Inferior parietal cortex (tissue), 1 donor: ENCODE measurements around the gene SLC35F3.
"Not testable (repeated sequence)": the region's sequence is repeated elsewhere in the genome, so short reads cannot be mapped to it uniquely, and the experiment has no call there.

Source experiments
- DNase-seq: peaks from one replicate; pipeline ENCODE4 v3.0.0-alpha.2; 2016; ENCODE audit errors: extremely low spot score

Gene SLC35F3

DNA sequence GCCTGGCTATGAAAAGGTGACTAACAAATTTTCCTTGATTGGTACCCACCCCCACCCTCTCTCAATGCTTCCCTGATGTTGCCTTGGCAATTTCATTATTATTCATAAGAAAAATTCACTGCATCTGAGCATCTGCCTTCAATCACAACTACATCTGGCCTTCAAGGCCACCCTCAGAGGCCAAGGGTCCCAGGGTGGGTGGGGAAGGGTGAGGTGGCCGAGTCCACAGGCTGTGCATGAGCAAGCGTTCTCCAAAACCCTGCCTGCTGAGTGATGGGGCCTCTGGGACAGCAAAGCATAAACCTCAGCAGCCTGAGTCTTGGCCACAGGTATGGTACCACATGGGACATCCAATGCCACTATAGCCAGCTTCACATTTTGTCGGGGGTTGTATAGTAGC lies 198.7 kb downstream of the SLC35F3 start:
- DNase-seq, result no peak

DNA sequence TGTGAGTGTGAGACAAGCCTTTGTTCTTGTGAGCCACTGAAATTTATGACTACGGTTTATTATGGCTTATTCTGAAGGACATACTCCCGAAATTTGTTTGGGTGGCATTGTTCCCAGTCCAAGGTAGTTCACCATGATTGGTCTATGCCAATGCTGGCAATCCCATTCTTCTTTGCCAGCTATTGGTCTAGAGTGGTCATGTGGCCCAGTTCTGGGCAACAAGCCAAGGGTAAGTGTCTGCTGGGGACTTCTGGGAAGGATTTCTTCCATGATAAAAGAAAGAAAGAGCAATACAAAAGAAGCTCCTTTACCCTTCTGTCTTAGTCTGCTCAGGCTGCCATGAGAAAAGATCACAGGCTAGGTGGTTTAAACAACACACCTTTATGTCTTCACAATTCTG lies 201.6 kb downstream of the SLC35F3 start:
- no peak for DNase-seq

DNA sequence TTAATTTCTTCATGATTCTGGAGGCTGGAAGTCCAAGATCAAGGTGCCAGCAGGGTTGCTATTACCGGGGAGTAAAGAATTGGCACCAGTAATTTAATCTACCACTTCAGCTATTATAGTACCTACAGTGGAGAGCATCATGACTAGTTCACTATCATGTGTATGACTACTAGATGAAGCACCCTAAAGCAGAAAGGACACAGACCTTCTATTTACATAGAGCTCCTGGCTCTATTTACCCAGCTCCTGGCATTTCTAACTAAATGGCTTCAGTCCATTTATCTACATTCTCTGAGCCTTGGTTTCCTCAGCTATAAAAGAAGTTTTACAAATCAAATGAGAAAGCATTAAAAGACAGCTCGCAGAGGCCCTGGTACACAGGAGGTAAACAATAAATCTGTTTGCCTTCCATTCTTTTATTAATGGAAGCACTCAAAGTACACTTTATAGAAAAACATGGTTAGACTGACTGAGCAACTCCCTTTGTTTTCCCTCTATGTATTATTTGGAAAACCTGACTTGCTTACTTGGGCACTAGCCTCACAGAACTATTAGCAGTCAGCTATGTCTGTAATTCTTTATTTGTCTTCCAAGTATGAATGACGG lies 203.0 kb downstream of the SLC35F3 start:
- DNase-seq, result no peak

DNA sequence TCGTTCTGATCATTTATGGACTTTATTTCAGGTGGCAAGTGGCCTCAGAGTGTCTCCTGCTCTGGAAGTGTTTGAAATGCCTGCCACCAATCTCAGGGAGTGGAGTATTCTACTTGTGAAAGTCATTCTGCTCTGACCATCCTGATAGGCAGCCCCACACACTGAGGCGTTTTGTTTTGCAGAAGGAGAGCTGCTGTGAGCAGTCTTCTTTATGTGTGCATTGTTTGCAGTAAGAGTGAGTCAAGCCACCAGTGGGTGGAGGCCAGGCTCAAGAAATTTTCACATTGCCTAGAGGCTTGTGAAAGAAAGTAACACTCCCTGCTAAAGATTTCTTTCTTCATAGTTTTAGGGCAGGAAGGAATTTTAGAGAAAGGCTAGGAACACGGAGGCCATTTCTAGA lies 204.4 kb downstream of the SLC35F3 start:
- no peak for DNase-seq

DNA sequence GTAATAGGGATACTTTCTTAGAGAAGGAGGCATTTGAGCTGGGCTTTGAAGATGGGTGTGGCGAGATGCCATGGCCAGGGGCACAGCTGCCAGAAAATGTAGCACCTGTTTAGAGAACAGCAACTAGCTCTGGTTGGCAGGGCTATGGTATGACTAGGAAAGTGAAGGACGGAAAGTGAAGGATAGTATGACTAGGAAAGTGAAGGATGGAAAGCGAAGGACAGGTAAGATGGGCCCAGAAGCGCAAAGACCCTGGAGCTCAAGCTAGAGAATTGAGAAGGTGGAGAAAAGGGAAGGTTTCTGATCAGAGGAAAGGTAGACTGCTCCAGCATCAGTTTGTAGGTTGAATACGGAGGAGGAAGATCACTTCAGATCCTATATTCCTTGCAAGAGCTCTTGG lies 205.4 kb downstream of the SLC35F3 start:
- no peak for DNase-seq

DNA sequence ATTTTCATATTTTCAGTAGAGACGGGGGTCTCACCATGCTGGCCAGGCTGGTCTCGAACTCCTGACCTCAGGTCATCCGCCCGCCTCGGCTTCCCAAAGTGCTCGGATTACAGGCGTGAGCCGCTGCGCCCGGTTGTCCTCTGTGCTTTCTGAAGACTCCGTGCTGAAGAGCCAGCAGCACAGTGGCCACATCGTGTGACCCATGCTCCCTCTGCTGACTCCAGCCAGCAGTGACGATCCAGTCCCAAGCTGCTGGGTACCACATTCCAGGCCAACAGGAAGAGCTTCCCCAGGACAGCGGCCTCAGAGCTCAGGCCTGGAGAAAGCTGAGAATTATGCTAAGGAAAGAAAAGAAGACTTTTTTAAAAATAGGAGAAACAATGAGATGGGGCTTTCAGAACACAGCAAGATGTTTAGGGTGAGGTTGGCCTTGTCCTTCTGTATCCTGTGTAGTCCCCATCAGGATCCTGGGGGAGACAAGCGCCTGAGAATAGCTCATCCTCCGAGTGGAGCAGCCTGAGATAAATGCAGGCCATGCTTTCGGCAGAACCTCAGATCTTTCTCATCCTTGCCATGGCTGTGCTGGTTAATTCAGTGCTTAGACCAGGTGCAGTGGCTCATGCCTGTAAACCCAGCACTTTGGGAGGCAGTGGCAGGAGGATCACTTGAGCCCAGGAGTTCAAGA lies 207.1 kb downstream of the SLC35F3 start:
- no peak for DNase-seq

DNA sequence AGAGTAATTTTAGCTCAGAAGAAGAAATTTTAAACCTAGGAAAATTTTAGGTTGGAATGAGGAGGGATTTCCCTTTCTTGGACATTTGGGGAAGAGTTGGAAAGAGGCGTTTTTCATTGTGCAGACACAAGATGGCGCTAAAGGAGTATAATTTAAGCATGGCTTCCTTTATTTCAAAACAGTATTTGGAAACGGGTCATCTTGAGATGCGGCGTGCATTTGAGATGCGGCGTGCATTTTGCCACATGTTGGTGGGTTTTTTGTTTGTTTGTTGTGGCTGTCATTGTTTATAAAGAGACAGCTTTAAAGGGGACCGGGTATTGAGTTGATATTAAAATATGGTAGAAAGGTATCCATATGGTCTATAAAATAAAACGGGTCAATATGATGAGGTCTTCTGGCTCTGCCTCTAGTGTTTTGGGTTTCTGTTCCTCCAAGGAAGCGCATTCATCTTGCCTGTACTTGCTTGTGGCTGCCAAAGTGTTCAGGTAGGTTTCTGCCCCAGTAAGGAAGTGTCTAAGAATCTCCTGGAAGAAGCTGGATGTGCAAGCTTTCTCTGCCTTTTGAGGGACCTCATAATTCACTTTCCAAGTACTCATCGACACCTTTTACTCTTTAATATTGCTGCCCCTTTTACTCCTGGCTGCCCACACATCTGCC lies 210.3 kb downstream of the SLC35F3 start:
- peak; percentile 85 for DNase-seq

DNA sequence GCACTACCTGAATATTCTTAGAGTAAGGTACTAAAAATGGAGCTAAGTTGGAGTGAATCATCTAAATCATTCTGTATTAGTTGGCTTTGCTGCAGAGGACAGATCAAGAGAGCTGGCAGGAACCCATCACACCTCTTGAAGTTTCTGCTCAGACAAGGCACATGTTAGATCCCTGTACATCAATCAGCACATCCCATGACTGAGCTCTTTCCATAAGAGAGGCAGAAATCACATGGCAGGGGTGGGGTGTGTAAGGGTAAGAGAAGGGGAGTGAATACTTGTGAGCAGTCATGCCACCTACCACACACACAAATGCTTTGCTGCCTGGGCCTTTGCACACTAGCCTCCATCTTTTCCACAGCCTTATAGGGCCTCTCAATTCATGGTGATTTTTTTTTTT lies 214.4 kb downstream of the SLC35F3 start:
- DNase-seq, result no peak

DNA sequence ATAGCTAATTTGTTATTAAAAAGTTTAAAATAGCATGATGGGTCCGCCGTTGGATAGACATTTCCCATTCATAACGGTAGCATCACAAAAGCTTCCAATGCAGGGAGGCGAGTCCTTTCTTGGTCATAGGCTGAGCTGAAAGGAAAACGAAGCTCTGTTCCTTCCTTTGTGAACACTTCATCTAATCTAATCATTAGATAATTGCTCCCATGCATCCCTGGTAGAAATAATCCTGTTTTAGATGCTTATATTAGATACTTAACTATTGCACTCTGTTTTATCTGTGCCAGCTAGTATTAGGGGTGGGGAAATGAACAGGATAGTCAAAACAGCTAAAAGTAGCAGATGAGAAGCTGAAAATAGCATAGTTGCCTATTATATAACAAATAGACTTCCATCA lies 215.0 kb downstream of the SLC35F3 start:
- no peak for DNase-seq

DNA sequence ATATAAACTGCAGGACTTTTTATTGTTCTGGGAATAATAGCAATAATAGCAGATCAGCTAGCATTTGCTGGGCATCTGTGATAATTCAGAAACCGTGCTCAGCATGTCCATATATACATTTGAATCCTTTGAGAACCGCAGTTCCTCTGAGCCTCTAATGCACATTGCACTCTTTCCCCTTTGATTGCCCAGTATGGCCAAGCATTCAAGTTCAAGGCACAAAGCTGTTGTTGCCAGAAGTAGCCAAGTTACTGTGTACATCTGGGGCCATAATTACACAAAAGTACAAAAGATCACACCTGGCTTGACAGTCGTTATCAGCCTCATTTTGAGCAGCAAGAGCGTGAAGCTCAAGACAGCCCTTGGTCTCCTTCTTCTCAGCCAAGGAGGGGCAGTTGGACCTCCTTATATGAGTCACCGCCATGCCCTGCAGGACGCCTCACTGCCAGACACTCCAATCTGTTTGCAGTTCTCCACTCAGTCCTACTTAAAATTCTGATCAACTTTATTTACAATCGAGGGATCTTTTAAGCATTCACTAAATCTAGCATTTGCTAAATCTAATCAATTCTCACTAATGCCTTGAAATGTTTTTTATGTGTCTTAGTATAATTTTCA lies 216.0 kb downstream of the SLC35F3 start:
- DNase-seq, result no peak

DNA sequence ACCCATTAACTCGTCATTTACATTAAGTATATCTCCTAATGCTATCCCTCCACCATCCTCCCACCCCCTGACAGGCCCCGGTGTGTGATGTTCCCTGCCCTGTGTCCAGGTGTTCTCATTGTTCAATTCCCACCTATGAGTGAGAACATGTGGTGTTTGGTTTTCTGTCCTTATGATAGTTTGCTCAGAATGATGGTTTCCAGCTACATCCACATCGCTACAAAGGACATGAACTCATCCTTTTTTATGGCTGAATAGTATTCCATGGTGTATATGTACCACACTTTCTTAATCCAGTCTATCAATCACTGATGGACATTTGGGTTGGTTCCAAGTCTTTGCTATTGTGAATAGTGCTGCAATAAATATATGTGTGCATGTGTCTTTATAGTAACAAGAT lies 217.2 kb downstream of the SLC35F3 start:
- DNase-seq, result not testable (repeated sequence)

DNA sequence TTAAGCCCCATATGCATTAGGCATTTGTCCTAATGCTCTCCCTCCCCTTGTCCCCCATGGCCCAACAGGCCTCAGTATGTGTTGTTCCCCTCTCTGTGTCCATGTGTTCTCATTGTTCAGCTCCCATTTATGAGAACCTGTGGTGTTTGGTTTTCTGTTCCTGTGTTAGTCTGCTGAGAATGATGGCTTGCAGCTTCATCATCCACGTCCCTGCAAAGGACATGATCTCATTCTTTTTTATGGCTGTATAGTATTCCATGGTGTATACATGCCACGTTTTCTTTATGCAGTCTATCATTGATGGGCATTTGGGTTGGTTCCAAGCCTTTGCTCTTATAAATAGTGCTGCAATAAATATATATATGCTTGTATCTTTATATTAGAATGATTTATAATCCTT lies 218.1 kb downstream of the SLC35F3 start:
- DNase-seq, result not testable (repeated sequence)

DNA sequence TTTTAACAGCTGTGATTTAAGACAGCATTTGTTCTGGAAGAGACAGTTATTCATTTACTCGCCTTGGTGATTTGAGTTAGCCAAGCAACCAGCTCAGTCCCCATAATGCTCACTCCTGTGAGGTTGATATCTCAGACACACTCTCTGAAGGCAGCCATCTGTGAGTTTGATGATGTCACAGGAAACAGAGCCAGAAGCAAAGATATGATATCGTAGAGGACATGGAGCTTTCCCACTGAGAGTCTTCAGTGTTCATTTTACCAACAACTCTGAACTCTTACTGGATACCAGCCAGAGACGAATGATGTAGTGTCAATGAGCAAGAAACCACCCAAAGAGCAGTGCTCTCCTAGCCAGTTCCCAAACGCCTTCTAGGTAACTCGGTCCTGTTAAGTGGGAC lies 219.4 kb downstream of the SLC35F3 start:
- DNase-seq, result no peak

DNA sequence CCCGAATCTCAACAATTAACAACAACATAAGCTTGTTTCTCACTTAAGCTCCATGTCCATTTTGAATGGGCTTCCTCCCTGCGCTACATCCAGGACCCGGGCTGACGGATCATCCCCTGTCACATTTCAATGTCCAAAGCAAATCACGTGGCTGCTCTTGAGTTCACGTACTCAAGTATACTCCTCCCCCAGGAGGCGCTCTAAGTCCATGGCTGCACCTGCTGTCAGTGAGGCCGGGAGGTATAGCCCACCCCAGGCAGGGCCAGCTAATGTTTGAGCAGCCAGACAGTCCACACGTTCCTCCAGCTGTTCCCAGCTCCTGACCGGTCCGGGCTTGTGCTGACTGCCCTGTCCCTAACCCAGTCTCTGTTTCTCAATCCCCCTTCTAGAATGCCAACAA lies 220.8 kb downstream of the SLC35F3 start:
- no peak for DNase-seq

DNA sequence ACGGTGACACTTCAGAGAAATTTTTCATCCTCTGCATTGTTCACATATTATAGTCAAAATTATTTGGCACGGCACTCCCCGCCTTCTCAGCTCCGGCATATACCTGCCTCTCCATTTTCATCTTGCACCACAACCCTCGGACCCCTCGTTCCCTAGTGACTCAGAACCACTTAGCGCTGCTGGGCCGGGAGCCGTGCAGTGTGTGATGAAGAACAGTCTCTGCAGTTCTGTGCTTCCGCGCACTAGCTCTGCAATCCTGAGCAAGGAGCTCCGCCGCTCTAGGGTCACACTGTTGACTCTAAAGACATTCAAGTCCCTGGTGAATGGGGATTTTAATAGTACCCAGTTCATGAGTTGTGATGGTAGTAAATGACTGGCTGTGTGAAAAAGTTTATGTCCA lies 221.2 kb downstream of the SLC35F3 start:
- DNase-seq, result no peak

DNA sequence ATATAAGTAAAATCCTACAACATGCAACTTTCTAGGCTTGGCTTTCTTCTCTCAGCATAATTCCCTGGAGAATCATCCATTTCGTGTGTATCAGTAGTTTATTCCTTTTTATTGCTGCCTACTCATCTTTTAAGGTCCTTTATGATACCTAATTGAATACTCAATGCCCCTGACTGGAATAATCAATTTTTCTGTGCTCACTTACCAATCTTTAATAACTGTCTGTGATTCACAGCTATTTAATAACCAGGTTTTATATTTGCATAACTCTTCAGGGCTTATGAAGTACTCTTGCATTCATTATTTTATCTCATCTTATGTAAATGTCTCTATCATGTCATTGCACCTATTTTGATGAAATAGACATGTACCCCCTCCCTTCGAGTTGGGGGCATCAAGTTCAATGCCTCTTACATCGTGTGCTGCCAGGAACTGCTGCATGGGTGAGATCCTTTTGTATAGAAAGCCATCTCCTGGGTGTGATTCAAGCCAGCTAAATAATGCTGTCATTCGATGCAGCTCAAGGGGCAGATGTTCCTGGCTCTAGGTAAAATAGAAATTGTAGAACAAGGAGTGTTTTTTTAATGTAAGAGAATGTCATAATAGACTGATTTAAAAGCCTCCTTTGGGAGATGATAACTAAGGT lies 222.7 kb downstream of the SLC35F3 start:
- no peak for DNase-seq

DNA sequence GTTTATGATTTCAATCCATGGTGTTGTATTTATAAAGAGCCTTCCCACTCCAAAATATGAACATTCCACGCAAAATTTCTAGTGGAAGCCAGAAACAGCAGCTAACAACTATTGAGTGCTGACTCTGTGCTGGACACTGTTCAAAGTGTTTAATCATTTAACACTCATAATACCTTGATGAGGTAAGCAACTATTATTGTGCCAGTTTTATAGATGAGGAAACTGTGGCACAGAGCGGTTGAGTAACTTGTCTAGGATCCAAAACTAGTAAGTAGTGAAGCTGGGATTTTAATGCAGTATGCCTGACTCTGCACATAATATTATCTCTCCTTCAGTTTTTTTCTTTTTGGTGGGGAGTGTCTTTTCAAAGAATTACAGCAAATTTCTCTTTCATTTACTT lies 228.3 kb downstream of the SLC35F3 start:
- no peak for DNase-seq

DNA sequence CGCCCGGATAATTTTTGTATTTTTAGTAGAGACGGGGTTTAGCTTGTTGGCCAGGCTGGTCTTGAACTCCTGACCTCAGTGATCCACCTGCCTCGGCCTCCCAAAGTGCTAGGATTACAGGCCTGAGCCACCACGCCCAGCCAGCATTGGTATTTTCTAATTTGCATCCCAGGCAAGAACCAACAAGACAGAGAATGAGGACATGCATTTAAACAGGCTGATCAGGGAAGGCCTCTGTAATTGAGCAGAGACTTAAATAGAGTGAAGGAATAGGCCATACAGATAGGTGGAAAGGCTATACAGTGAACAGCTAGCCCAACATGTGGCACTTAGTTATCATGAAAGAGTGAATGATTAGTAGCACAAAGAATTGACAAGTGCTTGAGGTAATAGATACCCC lies 230.4 kb downstream of the SLC35F3 start:
- DNase-seq, result no peak

DNA sequence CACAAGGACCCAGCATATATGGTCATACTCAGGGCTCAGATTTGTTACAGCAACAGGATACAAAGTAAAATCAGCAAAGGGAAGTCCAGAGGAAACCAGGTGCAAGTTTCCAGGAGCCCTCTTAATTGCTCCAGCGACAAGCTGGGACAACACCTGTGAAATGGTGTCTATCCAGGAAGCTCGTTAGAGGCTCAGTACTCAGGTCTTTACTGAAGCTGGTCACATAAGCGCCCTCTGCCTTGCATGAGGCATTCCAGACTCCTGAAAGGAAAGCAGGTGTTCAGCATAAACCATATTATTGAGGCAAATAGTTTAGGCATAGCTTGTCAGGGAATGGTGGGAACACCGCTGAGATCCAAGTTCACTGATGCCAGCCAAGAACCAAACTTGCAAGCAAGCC lies 231.0 kb downstream of the SLC35F3 start:
- DNase-seq, result no peak

DNA sequence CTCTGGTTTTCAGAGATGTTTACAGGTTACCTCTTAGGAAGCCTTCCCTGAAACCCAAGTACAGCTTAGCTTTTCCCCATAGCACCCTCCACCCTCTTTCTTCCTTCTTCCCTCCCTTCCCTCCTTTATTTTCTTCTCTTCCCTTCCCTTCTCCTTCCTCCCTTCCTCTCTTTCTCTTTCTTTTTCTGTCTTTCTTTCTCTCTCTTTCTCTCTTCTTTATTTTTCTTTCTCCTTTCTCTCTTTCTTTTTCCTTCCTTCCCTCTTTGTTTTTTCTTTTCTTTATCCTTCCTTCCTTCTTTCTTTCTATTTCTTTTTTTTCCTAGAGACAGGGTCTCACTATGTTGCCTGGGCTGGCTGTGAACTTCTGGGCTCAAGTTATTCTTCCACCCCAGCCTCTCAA lies 231.6 kb downstream of the SLC35F3 start:
- DNase-seq, result no peak

DNA sequence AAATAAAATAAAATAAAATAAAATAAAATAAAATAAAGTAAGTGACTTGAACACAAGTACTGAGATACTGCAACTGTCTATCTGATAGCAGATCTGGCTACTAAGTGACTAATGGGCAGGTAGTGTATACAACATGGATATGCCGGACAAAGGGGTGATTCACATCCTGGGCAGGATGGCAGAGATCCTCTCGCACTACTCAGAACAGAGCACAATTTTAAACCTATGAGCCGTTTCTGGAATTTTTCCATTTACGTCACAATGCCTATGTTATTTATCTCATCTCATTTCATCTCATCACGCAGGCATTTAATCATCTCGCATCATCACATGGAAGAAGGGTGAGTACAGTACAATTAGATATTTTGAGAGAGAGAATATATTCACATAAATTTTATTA lies 235.5 kb downstream of the SLC35F3 start:
- DNase-seq, result no peak

DNA sequence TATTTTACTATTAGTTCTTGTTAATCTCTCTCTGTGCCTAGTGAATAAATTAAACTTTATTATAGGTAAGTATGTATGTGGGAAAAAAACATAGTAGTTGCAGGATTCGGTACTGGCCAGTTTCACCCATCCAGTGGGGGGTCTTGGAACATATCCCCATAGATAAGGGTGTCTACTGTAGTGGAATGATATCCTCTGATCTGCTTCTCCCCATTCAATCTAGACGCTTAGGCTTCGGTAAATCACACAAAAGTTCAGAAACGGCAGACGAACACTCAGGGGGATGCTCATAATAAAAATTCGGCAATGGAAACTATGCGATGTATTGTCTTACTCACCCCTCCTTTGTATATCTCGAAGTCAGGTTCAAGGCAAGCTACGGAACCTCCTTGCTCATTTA lies 235.9 kb downstream of the SLC35F3 start:
- no peak for DNase-seq
